ENCODE measurements around the gene GJA3. TPM values are rescaled to one million over a fixed set of nuclear protein-coding genes. Genes with fewer than 3 reads are reported as not detected.

Gene GJA3
- total and polyA plus RNA-seq, 9 of the 15 experiments (the other 6 are each of a cell fraction or from before 2014, with no cell fraction given): 0.03 to 0.13 (median 0.04) TPM; not detected in 4

GRCh38 chr13:20188667-20189553, 28.1 kb upstream of the GJA3 start (continued):
- no peak for TF ChIP-seq CEBPG (CRISPR knock-in tag; IDR thresholded peaks at IDR 0.05)
- no peak for TF ChIP-seq CEBPG (tag; conservative IDR thresholded peaks at IDR 0.05 in 1 of 2, IDR thresholded peaks at IDR 0.05 in 1 of 2)
- no peak for TF ChIP-seq RBM15 (IDR thresholded peaks at IDR 0.05; ENCODE audit: insufficient read depth, low read length)
- TF ChIP-seq TFE3 (CRISPR knock-in tag; IDR thresholded peaks at IDR 0.05): no peak
- TF ChIP-seq NFXL1 (CRISPR knock-in tag; IDR thresholded peaks at IDR 0.05): no peak

GRCh38 chr13:20186771-20187170, 25.9 kb upstream of the GJA3 start:
- in situ Hi-C loops (cut with MboI): no loop called here
- no peak for FAIRE-seq
- TF ChIP-seq ZFP36 (IDR thresholded peaks at IDR 0.05; ENCODE audit: low read depth, low read length, partially characterized antibody) (no peak), DACH1 (IDR thresholded peaks at IDR 0.05; ENCODE audit: partially characterized antibody) (no peak), CCNT2 (IDR thresholded peaks at IDR 0.05; ENCODE audit: borderline replicate concordance, extremely low read depth, insufficient read length, low read depth, low read length) (no peak), ZEB2 (IDR thresholded peaks at IDR 0.05) (no peak), ZNF512 (tag; IDR thresholded peaks at IDR 0.05) (no peak), CCAR2 (IDR thresholded peaks at IDR 0.05; ENCODE audit: low read depth, low read length) (no peak), E2F8 (IDR thresholded peaks at IDR 0.05; ENCODE audit: low read depth, partially characterized antibody) (no peak), ZZZ3 (IDR thresholded peaks at IDR 0.05) (no peak), PHB2 (IDR thresholded peaks at IDR 0.05; ENCODE audit: low read depth) (no peak)

More at GRCh38 chr13:20186771-20187170, 25.9 kb upstream of the GJA3 start:
- ChIA-PET POLR2A (interaction anchor here (0.7 kb wide), 1 partner anchor 19 kb away, joined by 3 read pairs; no protein-coding TSS in a partner anchor), CTCF (ENCODE audit: low intra/inter-chr PET ratio) (no interaction called here)
- Histone ChIP-seq H3K4me1 (replicated peaks in 1 of 2; ENCODE audit: control insufficient read depth in 2 of 2, insufficient read depth in 2 of 2, low read length in 2 of 2) (peaks cover 0 to 4% of the 10 kb centered on the region in 2 experiments; a peak in 1 of 5 replicates), H3K27me3 (ENCODE audit: control insufficient read depth in 2 of 2, insufficient read depth in 2 of 2, low read length in 2 of 2) (peaks cover 15 to 22% of the 10 kb centered on the region in 2 experiments; a peak in 4 of 5 replicates), H3K9ac (ENCODE audit: insufficient read depth in 1 of 2, low read depth in 2 of 2, low read length in 2 of 2) (no peak overlapping the region), H3K36me3 (ENCODE audit: control insufficient read depth, insufficient read depth, low read length) (no peaks in the 10 kb centered on the region), H3K9me1 (ENCODE audit: control insufficient read depth, insufficient read depth, low read length) (no peaks in the 10 kb centered on the region), H3K9me3 (replicated peaks; ENCODE audit: control insufficient read depth, insufficient read depth, low read depth, low read length) (no peaks in the 10 kb centered on the region), H3K79me2 (ENCODE audit: control insufficient read depth, insufficient read depth, low read length) (no peaks in the 10 kb centered on the region), H3K4me3 (no peak overlapping the region), H3K27ac (ENCODE audit: extremely low read depth, low read depth, low read length) (no peak overlapping the region), H4K20me1 (replicated peaks; ENCODE audit: control insufficient read depth, insufficient read depth, low read length) (no peaks in the 10 kb centered on the region), H3K4me2 (ENCODE audit: insufficient read depth, low read length) (no peak overlapping the region), H2AFZ (ENCODE audit: low read depth, low read length) (no peak overlapping the region)
- no peak for ATAC-seq
- DNase-seq (ENCODE audit: extremely low read depth in 1 of 4, low spot score in 3 of 4): no peak
- WGBS (ENCODE audit: insufficient coverage, low coverage, missing lambda C conversion rate): 9% methylated on average over 5 of the region's 6 CpGs
- intact Hi-C loops (cut with micrococcal nuclease): no loop called here
- no TSS peak for BruUV-seq (replicated peaks)
